Adrenal gland (tissue), 12 donors: ENCODE results near the gene PUSL1. TPM values are rescaled to one million over a fixed set of nuclear protein-coding genes. Genes with fewer than 3 reads are reported as not detected.

Experiments
- DNase-seq, 7 donors: peaks; one replicate each; pipeline ENCODE4 v3.0.0-alpha.2; 2019 to 2020
- H3K27ac ChIP-seq, 5 donors: fragments of 200-600 bp; sonication (generic) in 4 of 5; 1 replicate in 3 of 5; 2 replicates in 2 of 5; pipeline versions ENCODE4 v1.5.1 to v1.8.0; 2016 to 2020; ENCODE audit warnings: mild to moderate bottlenecking in 1 of 5
- H3K27me3 ChIP-seq: fragments of 200-600 bp; 2 replicates; pipeline ENCODE4 v1.8.0; 2021
- H3K36me3 ChIP-seq, 2 donors: fragments of 200-600 bp; replicated peaks in 1 of 2; 1 replicate in 1 of 2; 2 replicates in 1 of 2; pipeline versions ENCODE4 v1.5.1 to v1.8.0; 2018 to 2022
- H3K4me1 ChIP-seq, 2 donors: fragments of 200-600 bp; replicated peaks in 1 of 2; 1 replicate in 1 of 2; 2 replicates in 1 of 2; pipeline versions ENCODE4 v1.5.1 to v1.8.0; 2018 to 2021
- H3K4me3 ChIP-seq, 4 donors: fragments of 200-600 bp; sonication (generic) in 3 of 4; one replicate each; pipeline ENCODE4 v1.5.1; 2016 to 2018
- H3K9me3 ChIP-seq, 3 donors: fragments of 200-600 bp; sonication (generic) in 1 of 3; replicated peaks in 1 of 3; 1 replicate in 2 of 3; 2 replicates in 1 of 3; pipeline versions ENCODE4 v1.5.1 to v1.8.0; 2016 to 2021
- CTCF ChIP-seq, 6 experiments: fragments of 450-650 bp in 4 of 6; fragments of 200-600 bp in 2 of 6; sonication (generic) in 1 of 6; IDR thresholded peaks; 1 replicate in 5 of 6; 2 replicates in 1 of 6; pipeline versions ENCODE4 v1.5.1 to v1.8.0; 2016 to 2021; ENCODE audit warnings: antibody characterized with exemption in 6 of 6, mild to moderate bottlenecking in 2 of 6, moderate library complexity in 1 of 6
- POLR2A ChIP-seq, 2 donors: fragments of 450-650 bp; IDR thresholded peaks; one replicate each; pipeline ENCODE4 v1.6.1; 2017; ENCODE audit warnings: antibody characterized with exemption in 2 of 2, mild to moderate bottlenecking in 2 of 2, moderate library complexity in 1 of 2
- WGBS, 4 donors: extraction: QIAGEN DNeasy Blood & Tissue Kit in 2 of 4; methylation state at CpG; one replicate each; pipeline versions ENCODE4 v1.1.5 to v1.1.7; 2013 to 2017; 5-methylcytosine and 5-hydroxymethylcytosine counted together
- intact Hi-C, 2 donors: fragments of 100-400 bp; cut with DNase I; formaldehyde crosslinking; loops; one replicate each; pipeline versions ENCODE4 v1.14.1 to v1.15.0; 2022 to 2023
- polyA plus RNA-seq, 3 donors: library from polyadenylated mRNA; stranded (reverse); fragments of 200-250 nt in 2 of 3; fragments of 350-450 nt in 1 of 3; fragmentation: Illumina TruSeq in 1 of 3; extraction: RNeasy Lipid Tissue Mini Kit (QIAGEN cat#74804) in 1 of 3; gene quantifications; one replicate each; pipeline ENCODE4 v1.2.3, GENCODE V29; 2013 to 2014
- total RNA-seq, 9 donors: library from RNA; depleted of rRNA in 4 of 9; stranded (reverse); fragments of >200 nt in 4 of 9; fragments of 120-200 nt in 1 of 9; fragmentation: NEBNext Ultra II Directional in 1 of 9; extraction: Animal tissue kit (Norgen Biotek cat#: 25700) in 1 of 9; gene quantifications; one replicate each; pipeline versions ENCODE4 v1.1.0 to v1.2.4, GENCODE V29; 2013 to 2023
- donor health status: healthy with polysubstance abuse.
- donor health status: Bipolar disorder and iron deficiency.
- donor health status: DM: yes; HTN: yes; CAD: no.
- donor health status: DM: no; HTN: no; CAD: no.
- donor health status: DM: no; HTN: no; CAD: no.
- donor health status: DM: yes; HTN: yes; CAD: no.

PUSL1 gene
- total and polyA plus RNA-seq, 12 donors, result 2.5 to 43.8 (median 26.1) TPM

- no peak overlapping the region for H3K4me3 ChIP-seq
- H3K27me3 ChIP-seq, result no peaks in the 10 kb centered on the region
- H3K36me3 ChIP-seq, result peaks cover 0 to 19% of the 10 kb centered on the region in 2 donors
- no peak overlapping the region for H3K27ac ChIP-seq
- H3K4me1 ChIP-seq, result peaks cover 6 to 37% of the 10 kb centered on the region in 2 donors
- TF ChIP-seq CTCF (IDR thresholded peaks at IDR 0.05) (no peak), POLR2A (IDR thresholded peaks at IDR 0.05) (no peak)
- no peaks in the 10 kb centered on the region for H3K9me3 ChIP-seq
- intact Hi-C loops, result no loop called here
- no peak for DNase-seq
- 87 to 93% (median 89%) methylated on average over 21 to 40 of the region's 40 CpGs for WGBS, 4 donors
Measured at GRCh38 chr1:1327291-1327690, 18.9 kb downstream of the PUSL1 start.

GRCh38 chr1:1328254-1328653, 19.9 kb downstream of the PUSL1 start:
- Histone ChIP-seq H3K36me3 (peaks cover 0 to 19% of the 10 kb centered on the region in 2 donors), H3K27me3 (no peaks in the 10 kb centered on the region), H3K4me3 (no peak overlapping the region), H3K9me3 (no peaks in the 10 kb centered on the region), H3K4me1 (peaks cover 6 to 31% of the 10 kb centered on the region in 2 donors), H3K27ac (no peak overlapping the region)
- DNase-seq, result no peak
- intact Hi-C loops, result no loop called here
- TF ChIP-seq CTCF (IDR thresholded peaks at IDR 0.05) (no peak), POLR2A (IDR thresholded peaks at IDR 0.05) (no peak)
- WGBS, 4 donors, result 76 to 92% (median 85%) methylated on average over 2 to 15 of the region's 15 CpGs

- no peaks in the 10 kb centered on the region for H3K9me3 ChIP-seq
- intact Hi-C loops, result no loop called here
- TF ChIP-seq CTCF (IDR thresholded peaks at IDR 0.05), result no peak
- no peak for TF ChIP-seq POLR2A (IDR thresholded peaks at IDR 0.05)
- H3K4me1 ChIP-seq, result peaks cover 6 to 27% of the 10 kb centered on the region in 2 donors
- H3K27ac ChIP-seq, result no peak overlapping the region
- WGBS, 4 donors, result 85 to 88% (median 86%) methylated on average over 43 to 58 of the region's 58 CpGs
- H3K27me3 ChIP-seq, result no peaks in the 10 kb centered on the region
- no peak overlapping the region for H3K4me3 ChIP-seq
- DNase-seq, result no peak
- peaks cover 0 to 19% of the 10 kb centered on the region in 2 donors for H3K36me3 ChIP-seq
Measured at GRCh38 chr1:1329304-1330210, 21.2 kb downstream of the PUSL1 start.

GRCh38 chr1:1330366-1331067, 22.1 kb downstream of the PUSL1 start:
- peaks cover 4 to 22% of the 10 kb centered on the region in 2 donors for H3K4me1 ChIP-seq
- WGBS, 4 donors, result 53 to 82% (median 67%) methylated on average over 4 to 15 of the region's 15 CpGs

More at GRCh38 chr1:1330366-1331067, 22.1 kb downstream of the PUSL1 start:
- Histone ChIP-seq H3K27me3 (no peaks in the 10 kb centered on the region), H3K36me3 (peaks cover 0 to 19% of the 10 kb centered on the region in 2 donors), H3K9me3 (no peaks in the 10 kb centered on the region), H3K27ac (no peak overlapping the region), H3K4me3 (no peak overlapping the region)
- DNase-seq, result no peak
- intact Hi-C loops, result no loop called here
- TF ChIP-seq CTCF (IDR thresholded peaks at IDR 0.05) (no peak), POLR2A (IDR thresholded peaks at IDR 0.05) (no peak)
